Panc1 (cell line): ENCODE data around the gene FH.

Experiments
- CTCF ChIP-seq: fragments of 450-650 bp; IDR thresholded peaks from 2 replicates; pipeline ENCODE4 v1.5.1; 2017; ENCODE audit warnings: mild to moderate bottlenecking
- POLR2AphosphoS5 ChIP-seq: IDR thresholded peaks from 2 replicates; pipeline ENCODE4 v1.6.1; 2012; ENCODE audit warnings: mild to moderate bottlenecking, low read depth, low read length, moderate library complexity
- REST ChIP-seq, 2 experiments: IDR thresholded peaks; 2 replicates each; pipeline ENCODE4 v1.6.1; 2011 to 2012; ENCODE audit warnings: low read depth in 2 of 2, control low read depth in 1 of 2, low read length in 1 of 2, mild to moderate bottlenecking in 1 of 2, moderate library complexity in 1 of 2; ENCODE audit not compliant: insufficient read depth in 1 of 2
- SIN3A ChIP-seq: IDR thresholded peaks from 2 replicates; pipeline ENCODE4 v1.6.1; 2012; ENCODE audit warnings: low read depth, mild to moderate bottlenecking, low read length, moderate library complexity, borderline replicate concordance; ENCODE audit not compliant: insufficient read depth
- TCF7L2 ChIP-seq: IDR thresholded peaks from 2 replicates; pipeline ENCODE4 v1.6.1; 2011; ENCODE audit warnings: mild to moderate bottlenecking, low read depth, low read length, inconsistent platforms

- TF ChIP-seq POLR2AphosphoS5 (no peak), CTCF (no peak), TCF7L2 (no peak), SIN3A (no peak), REST (IDR thresholded peaks at IDR 0.05; ENCODE audit: insufficient read depth in 1 of 2, low read depth in 2 of 2, low read length in 1 of 2) (no peak)
These were observed 12.2 kb downstream of the FH start for GRCh38 chr1:241507189-241507863.
